Neural progenitor cell (in vitro differentiated cells): Measurements from ENCODE around the gene TRIO. TPM values are rescaled to one million over a fixed set of nuclear protein-coding genes. Genes with fewer than 3 reads are reported as not detected.

Experiments used
- DNase-seq: peaks from one replicate; pipeline ENCODE4 v3.0.0-alpha.2; 2016; ENCODE audit warnings: low spot score
- H2AFZ ChIP-seq: fragments of 200-600 bp; sonication (generic); replicated peaks from 2 replicates; pipeline ENCODE4 v1.6.1; 2016; ENCODE audit warnings: antibody characterized with exemption
- H3F3A ChIP-seq: fragments of 200-600 bp; sonication (generic); 2 replicates; pipeline ENCODE4 v1.6.1; 2016; ENCODE audit warnings: antibody characterized with exemption, low read depth
- H3K27ac ChIP-seq: fragments of 200-600 bp; sonication (generic); 2 replicates; pipeline ENCODE4 v1.5.1; 2016; ENCODE audit warnings: mild to moderate bottlenecking
- H3K27me3 ChIP-seq: fragments of 200-600 bp; sonication (generic); 2 replicates; pipeline ENCODE4 v1.6.1; 2016; ENCODE audit warnings: mild to moderate bottlenecking, moderate library complexity
- H3K36me3 ChIP-seq: fragments of 200-600 bp; sonication (generic); 2 replicates; pipeline ENCODE4 v1.5.1; 2016
- H3K4me1 ChIP-seq: fragments of 200-600 bp; sonication (generic); 2 replicates; pipeline ENCODE4 v1.6.1; 2016; ENCODE audit warnings: mixed run types
- H3K4me2 ChIP-seq: fragments of 200-600 bp; sonication (generic); 2 replicates; pipeline ENCODE4 v1.6.1; 2016
- H3K4me3 ChIP-seq: fragments of 200-600 bp; sonication (generic); 2 replicates; pipeline ENCODE4 v1.5.1; 2016
- H3K79me2 ChIP-seq: fragments of 200-600 bp; sonication (generic); 2 replicates; pipeline ENCODE4 v1.6.1; 2016; ENCODE audit warnings: low read depth
- H3K9ac ChIP-seq: fragments of 200-600 bp; sonication (generic); 2 replicates; pipeline ENCODE4 v1.6.1; 2016
- H3K9me3 ChIP-seq: fragments of 200-600 bp; sonication (generic); 2 replicates; pipeline ENCODE4 v1.5.1; 2016; ENCODE audit warnings: low read depth
- H4K20me1 ChIP-seq: fragments of 200-600 bp; sonication (generic); 2 replicates; pipeline ENCODE4 v1.6.1; 2016; ENCODE audit warnings: low read depth
- H3K27ac Mint-ChIP-seq: 3 replicates; pipeline ENCODE4 v1.8.0; 2021; ENCODE audit warnings: mixed read lengths
- H3K27me3 Mint-ChIP-seq: 2 replicates; pipeline ENCODE4 v1.8.0; 2022; ENCODE audit warnings: low read depth, mild to moderate bottlenecking, inconsistent platforms, moderate library complexity, mixed read lengths; ENCODE audit not compliant: insufficient read depth
- H3K36me3 Mint-ChIP-seq: 3 replicates; pipeline ENCODE4 v1.8.0; 2021; ENCODE audit warnings: mixed read lengths
- H3K4me1 Mint-ChIP-seq: 3 replicates; pipeline ENCODE4 v1.8.0; 2021; ENCODE audit warnings: mixed read lengths
- H3K4me3 Mint-ChIP-seq: 3 replicates; pipeline ENCODE4 v1.8.0; 2021; ENCODE audit warnings: mild to moderate bottlenecking, moderate library complexity, mixed read lengths
- H3K9me3 Mint-ChIP-seq: 3 replicates; pipeline ENCODE4 v1.8.0; 2020; ENCODE audit warnings: mixed read lengths
- EZH2 ChIP-seq: fragments of 200-600 bp; sonication (generic); IDR thresholded peaks from 2 replicates; pipeline ENCODE4 v1.6.1; 2017; ENCODE audit warnings: antibody characterized with exemption, mild to moderate bottlenecking, moderate library complexity
- EZH2phosphoT487 ChIP-seq: fragments of 200-600 bp; sonication (generic); IDR thresholded peaks from 2 replicates; pipeline ENCODE4 v1.6.1; 2017; ENCODE audit warnings: antibody characterized with exemption
- total RNA-seq: library from RNA; depleted of rRNA; stranded (reverse); fragments of >200 nt; gene quantifications from 2 replicates; pipeline ENCODE4 v1.2.3, GENCODE V29; 2015; ENCODE audit warnings: low replicate concordance
- TF ChIP-seq, protein P1 (sequence below): fragments of 200-600 bp; sonication (generic); IDR thresholded peaks from 2 replicates; pipeline ENCODE4 v1.5.1; 2017; ENCODE audit warnings: antibody characterized with exemption, mild to moderate bottlenecking

Gene TRIO
- total RNA-seq, 1 donor from 2014 or later: 84.7 TPM

DNA sequence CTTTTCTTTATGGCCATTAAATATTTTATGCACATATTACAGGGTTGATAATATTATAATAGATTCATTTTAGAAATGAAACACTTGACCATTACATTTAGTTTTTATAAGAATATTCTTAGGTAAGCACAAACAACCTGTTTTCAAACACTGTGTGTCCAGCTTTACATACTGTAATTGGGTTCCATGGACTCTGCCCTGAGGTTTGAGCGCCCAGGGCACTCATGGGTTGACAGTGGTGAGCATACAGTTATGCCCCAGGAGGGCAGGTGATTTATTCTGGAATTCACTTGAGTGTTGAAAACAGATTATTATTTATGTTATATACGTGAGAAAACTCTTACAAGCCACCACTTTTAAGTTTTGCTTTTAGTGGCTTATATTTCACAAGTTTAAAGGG lies 33.7 kb downstream of the TRIO start:
- Mint-ChIP-seq H3K4me3 (no peak overlapping the region), H3K36me3 (no peaks in the 10 kb centered on the region), H3K4me1 (peaks cover 54% of the 10 kb centered on the region), H3K27me3 (peaks cover 2% of the 10 kb centered on the region), H3K27ac (no peak overlapping the region), H3K9me3 (no peaks in the 10 kb centered on the region)
- Histone ChIP-seq H2AFZ (no peak overlapping the region), H3K4me1 (peaks cover 45% of the 10 kb centered on the region), H3F3A (peaks cover 13% of the 10 kb centered on the region), H3K9me3 (no peaks in the 10 kb centered on the region), H3K79me2 (peaks cover 100% of the 10 kb centered on the region), H3K27me3 (no peaks in the 10 kb centered on the region), H3K4me2 (no peak overlapping the region), H3K9ac (no peak overlapping the region), H4K20me1 (peaks cover 100% of the 10 kb centered on the region), H3K4me3 (no peak overlapping the region), H3K27ac (no peak overlapping the region), H3K36me3 (no peaks in the 10 kb centered on the region)
- no peak for TF ChIP-seq EZH2
- TF ChIP-seq, protein P1, sequence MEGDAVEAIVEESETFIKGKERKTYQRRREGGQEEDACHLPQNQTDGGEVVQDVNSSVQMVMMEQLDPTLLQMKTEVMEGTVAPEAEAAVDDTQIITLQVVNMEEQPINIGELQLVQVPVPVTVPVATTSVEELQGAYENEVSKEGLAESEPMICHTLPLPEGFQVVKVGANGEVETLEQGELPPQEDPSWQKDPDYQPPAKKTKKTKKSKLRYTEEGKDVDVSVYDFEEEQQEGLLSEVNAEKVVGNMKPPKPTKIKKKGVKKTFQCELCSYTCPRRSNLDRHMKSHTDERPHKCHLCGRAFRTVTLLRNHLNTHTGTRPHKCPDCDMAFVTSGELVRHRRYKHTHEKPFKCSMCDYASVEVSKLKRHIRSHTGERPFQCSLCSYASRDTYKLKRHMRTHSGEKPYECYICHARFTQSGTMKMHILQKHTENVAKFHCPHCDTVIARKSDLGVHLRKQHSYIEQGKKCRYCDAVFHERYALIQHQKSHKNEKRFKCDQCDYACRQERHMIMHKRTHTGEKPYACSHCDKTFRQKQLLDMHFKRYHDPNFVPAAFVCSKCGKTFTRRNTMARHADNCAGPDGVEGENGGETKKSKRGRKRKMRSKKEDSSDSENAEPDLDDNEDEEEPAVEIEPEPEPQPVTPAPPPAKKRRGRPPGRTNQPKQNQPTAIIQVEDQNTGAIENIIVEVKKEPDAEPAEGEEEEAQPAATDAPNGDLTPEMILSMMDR: no peak
- TF ChIP-seq EZH2phosphoT487: no peak
- DNase-seq: no peak

DNA sequence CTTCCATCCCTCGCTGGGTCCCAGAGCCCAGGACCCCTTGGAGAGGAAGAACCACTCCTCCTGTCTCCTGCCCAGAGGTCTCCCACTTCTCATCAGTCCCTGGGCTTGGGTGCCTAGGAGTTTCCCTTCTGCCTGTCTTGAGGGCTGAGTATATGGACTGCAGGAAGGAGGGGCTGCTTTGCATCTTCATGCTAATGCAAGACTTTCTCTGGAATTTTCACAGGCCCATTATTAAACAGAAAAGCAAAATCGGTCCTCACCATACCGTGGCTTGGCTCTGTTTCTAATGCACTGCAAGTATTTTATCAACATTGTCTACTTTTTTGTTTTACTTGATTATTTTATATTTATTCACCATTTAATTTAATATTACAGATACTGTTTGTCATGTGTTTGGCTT lies 34.5 kb downstream of the TRIO start:
- peaks cover 100% of the 10 kb centered on the region for H3K79me2 ChIP-seq
- no peak overlapping the region for H3K9ac ChIP-seq
- peaks cover 43% of the 10 kb centered on the region for H3K4me1 ChIP-seq
- Mint-ChIP-seq H3K9me3 (no peaks in the 10 kb centered on the region), H3K4me1 (peaks cover 54% of the 10 kb centered on the region), H3K27me3 (peaks cover 2% of the 10 kb centered on the region), H3K36me3 (no peaks in the 10 kb centered on the region), H3K27ac (no peak overlapping the region), H3K4me3 (no peak overlapping the region)
- H4K20me1 ChIP-seq: peaks cover 100% of the 10 kb centered on the region
- peaks cover 13% of the 10 kb centered on the region for H3F3A ChIP-seq
- H3K27me3 ChIP-seq: no peaks in the 10 kb centered on the region
- no peak overlapping the region for H3K4me3 ChIP-seq
- no peak overlapping the region for H3K4me2 ChIP-seq
- no peaks in the 10 kb centered on the region for H3K36me3 ChIP-seq
- TF ChIP-seq EZH2: no peak
- TF ChIP-seq, protein P1: no peak
- TF ChIP-seq EZH2phosphoT487: no peak
- no peaks in the 10 kb centered on the region for H3K9me3 ChIP-seq
- H2AFZ ChIP-seq: no peak overlapping the region
- H3K27ac ChIP-seq: no peak overlapping the region
- DNase-seq: no peak

DNA sequence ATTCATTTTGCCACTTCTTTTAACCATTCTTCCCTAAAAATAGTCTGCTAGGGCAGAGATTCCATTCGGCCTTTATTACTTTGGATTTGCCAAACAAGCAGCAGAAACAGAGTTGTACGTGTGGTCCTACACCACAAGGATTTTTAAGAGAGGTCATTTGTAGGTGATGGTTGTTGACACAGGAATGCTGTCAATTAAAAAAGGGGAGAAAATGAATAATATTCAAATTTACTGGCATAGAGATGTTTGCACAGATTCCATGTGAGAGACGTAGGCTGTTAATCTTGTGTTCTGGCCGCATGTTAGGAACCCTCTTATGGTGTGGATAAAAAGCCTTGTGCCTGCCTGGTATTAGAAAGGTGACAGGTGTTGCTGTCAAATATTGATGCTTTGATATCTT lies 34.9 kb downstream of the TRIO start:
- H3K4me2 ChIP-seq: peak overlapping the region; percentile 49

More for the DNA sequence above, 34.9 kb downstream of the TRIO start:
- no peaks in the 10 kb centered on the region for H3K36me3 Mint-ChIP-seq
- H3K4me1 Mint-ChIP-seq: peaks cover 56% of the 10 kb centered on the region
- H3K9me3 ChIP-seq: no peaks in the 10 kb centered on the region
- peaks cover 100% of the 10 kb centered on the region for H3K79me2 ChIP-seq
- peaks cover 13% of the 10 kb centered on the region for H3F3A ChIP-seq
- no peak overlapping the region for H3K27ac ChIP-seq
- H3K4me3 ChIP-seq: no peak overlapping the region
- H2AFZ ChIP-seq: no peak overlapping the region
- TF ChIP-seq EZH2 (no peak), EZH2phosphoT487 (no peak)
- TF ChIP-seq, protein P1: no peak
- peaks cover 45% of the 10 kb centered on the region for H3K4me1 ChIP-seq
- peaks cover 2% of the 10 kb centered on the region for H3K27me3 Mint-ChIP-seq
- H4K20me1 ChIP-seq: peaks cover 100% of the 10 kb centered on the region
- DNase-seq: no peak
- no peak overlapping the region for H3K27ac Mint-ChIP-seq
- H3K27me3 ChIP-seq: no peaks in the 10 kb centered on the region
- H3K9ac ChIP-seq: no peak overlapping the region
- H3K36me3 ChIP-seq: no peaks in the 10 kb centered on the region
- no peak overlapping the region for H3K4me3 Mint-ChIP-seq
- H3K9me3 Mint-ChIP-seq: no peaks in the 10 kb centered on the region
